HCT116 (cell line): ENCODE data around the gene NOS2. TPM values are rescaled to one million over a fixed set of nuclear protein-coding genes. Genes with fewer than 3 reads are reported as not detected.

Source experiments
- ATAC-seq: fragments of 200-7000 bp; cut with Tn5 transposase; 2 replicates; pipeline ENCODE4 v1.9.1; 2020; ENCODE audit warnings: mild to moderate bottlenecking, moderate library complexity
- BruUV-seq: library from RNA; stranded (reverse); fragments of 400-500 nt; replicated peaks from 2 replicates; lab custom pipeline; 2021; lab: Mats Ljungman, UMichigan
- CTCF ChIA-PET: fragments of 300-600 bp; sonication (Branson Sonifier 250); formaldehyde crosslinking; loops from one replicate; lab custom pipeline; 2021; ENCODE audit warnings: antibody characterized with exemption; lab: Charles Lee
- POLR2A ChIA-PET: fragments of 300-600, 350-600 bp; sonication (Branson Sonifier 250); formaldehyde crosslinking; loops from one replicate; lab custom pipeline; 2021; ENCODE audit warnings: antibody characterized with exemption; lab: Charles Lee
- RAD21 ChIA-PET, 2 experiments: fragments of 300-600 bp; sonication (Branson Sonifier 250); formaldehyde crosslinking; loops; one replicate each; lab custom pipeline; 2023; ENCODE audit warnings: low total read pairs in 2 of 2; ENCODE audit not compliant: uncharacterized antibody in 2 of 2, unreplicated experiment in 2 of 2, low non-redundant PET in 1 of 2; lab: Charles Lee
- DNase-seq: peaks from one replicate; pipeline ENCODE4 v3.0.0-alpha.2; 2010; ENCODE audit warnings: low read depth, low spot score
- H2AFZ ChIP-seq: fragments of 200-600 bp; shearing (Covaris generic), sonication (generic); 2 replicates; pipeline ENCODE4 v1.6.1; 2017; ENCODE audit warnings: low read depth, mixed run types, mixed read lengths, antibody characterized with exemption, low read length; ENCODE audit not compliant: poor library complexity, severe bottlenecking
- H3K27ac ChIP-seq: 2 replicates; pipeline ENCODE4 v1.5.1; 2012; ENCODE audit warnings: low read depth, low read length
- H3K27me3 ChIP-seq: fragments of 200-600 bp; sonication (generic); 2 replicates; pipeline ENCODE4 v1.6.1; 2016; ENCODE audit warnings: mixed run types, low read length, mixed read lengths; ENCODE audit not compliant: insufficient read depth
- H3K36me3 ChIP-seq, 2 experiments: fragments of 200-500 bp in 1 of 2; fragments of 200-600 bp in 1 of 2; sonication (Bioruptor generic) in 1 of 2; sonication (generic) in 1 of 2; 2 replicates each; pipeline versions ENCODE4 v1.5.1 to v1.6.1; 2014 to 2016; ENCODE audit warnings: low read length in 2 of 2, inconsistent platforms in 1 of 2, mixed read lengths in 1 of 2, mixed run types in 1 of 2; ENCODE audit not compliant: insufficient read depth in 2 of 2, control insufficient read depth in 1 of 2
- H3K4me1 ChIP-seq, 2 experiments: fragments of 200-600 bp in 1 of 2; sonication (generic) in 1 of 2; 2 replicates each; pipeline versions ENCODE4 v1.5.1 to v1.6.1; 2012 to 2017; ENCODE audit warnings: low read length in 2 of 2, inconsistent platforms in 1 of 2, mild to moderate bottlenecking in 1 of 2, mixed read lengths in 1 of 2, mixed run types in 1 of 2, moderate library complexity in 1 of 2; ENCODE audit not compliant: insufficient read depth in 2 of 2, control insufficient read depth in 1 of 2
- H3K4me2 ChIP-seq: fragments of 200-600 bp; sonication (generic); 2 replicates; pipeline ENCODE4 v1.6.1; 2017; ENCODE audit warnings: mixed run types, low read length, mixed read lengths
- H3K4me3 ChIP-seq, 2 experiments: fragments of 200-600 bp in 1 of 2; sonication (generic) in 1 of 2; replicated peaks in 1 of 2; 2 replicates each; pipeline ENCODE4 v1.5.1; 2011 to 2016; ENCODE audit warnings: low read length in 2 of 2, control low read depth in 1 of 2, low read depth in 1 of 2, mild to moderate bottlenecking in 1 of 2, mixed read lengths in 1 of 2, mixed run types in 1 of 2
- H3K79me2 ChIP-seq: fragments of 200-600 bp; sonication (generic); 2 replicates; pipeline ENCODE4 v1.6.1; 2017; ENCODE audit warnings: mild to moderate bottlenecking, mixed run types, low read length, moderate library complexity, mixed read lengths; ENCODE audit not compliant: insufficient read depth
- H3K9ac ChIP-seq: fragments of 200-600 bp; sonication (generic); 2 replicates; pipeline ENCODE4 v1.6.1; 2016; ENCODE audit warnings: low read length, mixed read lengths
- H3K9me2 ChIP-seq: fragments of 200-600 bp; sonication (generic), shearing (Covaris generic); 2 replicates; pipeline ENCODE4 v1.6.1; 2017; ENCODE audit warnings: mixed run types, mild to moderate bottlenecking, moderate library complexity; ENCODE audit not compliant: insufficient read depth
- H3K9me3 ChIP-seq, 2 experiments: fragments of 200-500 bp in 1 of 2; fragments of 200-600 bp in 1 of 2; sonication (Bioruptor generic) in 1 of 2; sonication (generic) in 1 of 2; 2 replicates each; pipeline ENCODE4 v1.6.1; 2014 to 2017; ENCODE audit warnings: low read length in 2 of 2, mixed read lengths in 2 of 2, inconsistent platforms in 1 of 2, low read depth in 1 of 2, mild to moderate bottlenecking in 1 of 2, mixed run types in 1 of 2, moderate library complexity in 1 of 2; ENCODE audit not compliant: control insufficient read depth in 1 of 2, insufficient read depth in 1 of 2
- H4K20me1 ChIP-seq: fragments of 200-600 bp; sonication (generic), shearing (Covaris generic); 2 replicates; pipeline ENCODE4 v1.6.1; 2017; ENCODE audit warnings: mixed run types, mild to moderate bottlenecking, moderate library complexity; ENCODE audit not compliant: insufficient read depth
- CBX3 ChIP-seq: IDR thresholded peaks from 2 replicates; pipeline ENCODE4 v1.6.1; 2012; ENCODE audit warnings: low read depth
- CEBPB ChIP-seq: IDR thresholded peaks from 2 replicates; pipeline ENCODE4 v1.6.1; 2012; ENCODE audit warnings: low read depth
- EGR1 ChIP-seq: IDR thresholded peaks from 2 replicates; pipeline ENCODE4 v1.6.1; 2012; ENCODE audit warnings: low read depth
- ELF1 ChIP-seq: IDR thresholded peaks from 2 replicates; pipeline ENCODE4 v1.6.1; 2012; ENCODE audit warnings: low read depth, borderline replicate concordance
- EZH2 ChIP-seq: fragments of 200-600 bp; sonication (generic); IDR thresholded peaks from 2 replicates; pipeline ENCODE4 v1.6.1; 2017; ENCODE audit warnings: antibody characterized with exemption, mixed run types
- EZH2phosphoT487 ChIP-seq: fragments of 200-600 bp; IDR thresholded peaks from 2 replicates; pipeline ENCODE4 v1.6.1; 2018; ENCODE audit warnings: antibody characterized with exemption, borderline replicate concordance
- MAX ChIP-seq: IDR thresholded peaks from 2 replicates; pipeline ENCODE4 v1.6.1; 2012
- POLR2A ChIP-seq: IDR thresholded peaks from 2 replicates; pipeline ENCODE4 v1.7.0; 2011; ENCODE audit warnings: borderline replicate concordance; ENCODE audit not compliant: insufficient read depth, insufficient read length; ENCODE audit errors: extremely low read depth
- POLR2AphosphoS5 ChIP-seq: IDR thresholded peaks from 2 replicates; pipeline ENCODE4 v1.6.1; 2011; ENCODE audit warnings: mild to moderate bottlenecking, low read depth, low read length, moderate library complexity
- RAD21 ChIP-seq: IDR thresholded peaks from 2 replicates; pipeline ENCODE4 v1.6.1; 2012; ENCODE audit warnings: low read depth, mild to moderate bottlenecking
- REST ChIP-seq: IDR thresholded peaks from 2 replicates; pipeline ENCODE4 v1.6.1; 2012; ENCODE audit warnings: low read depth
- SIN3A ChIP-seq: IDR thresholded peaks from 2 replicates; pipeline ENCODE4 v1.6.1; 2012; ENCODE audit warnings: low read depth
- SRF ChIP-seq: IDR thresholded peaks from 2 replicates; pipeline ENCODE4 v1.6.1; 2012; ENCODE audit warnings: low read depth
- TCF7L2 ChIP-seq: IDR thresholded peaks from 2 replicates; pipeline ENCODE4 v1.7.0; 2011; ENCODE audit warnings: borderline replicate concordance, inconsistent platforms; ENCODE audit not compliant: insufficient read depth, insufficient read length; ENCODE audit errors: extremely low read depth
- YY1 ChIP-seq: IDR thresholded peaks from 2 replicates; pipeline ENCODE4 v1.6.1; 2011; ENCODE audit warnings: low read length, low read depth, moderate library complexity, mild to moderate bottlenecking; ENCODE audit not compliant: insufficient replicate concordance; ENCODE audit errors: extremely low read depth
- ZBTB33 ChIP-seq: IDR thresholded peaks from 2 replicates; pipeline ENCODE4 v1.6.1; 2011; ENCODE audit warnings: mild to moderate bottlenecking, low read length, moderate library complexity; ENCODE audit not compliant: insufficient replicate concordance; ENCODE audit errors: extremely low read depth
- ZNF274 ChIP-seq: fragments of 200-500 bp; sonication (Bioruptor generic); IDR thresholded peaks from 2 replicates; pipeline ENCODE4 v1.6.1; 2014; ENCODE audit warnings: mild to moderate bottlenecking, low read depth, low read length, inconsistent platforms
- intact Hi-C: fragments of 100-400 bp; cut with micrococcal nuclease; formaldehyde crosslinking; loops from 2 replicates; pipeline ENCODE4 v1.10.0; 2022
- total RNA-seq: library from RNA; stranded (reverse); gene quantifications from one replicate; pipeline ENCODE4 v1.2.1, GENCODE V29; 2021; ENCODE audit not compliant: unreplicated experiment
- TF ChIP-seq, protein P1 (sequence below): IDR thresholded peaks from 2 replicates; pipeline ENCODE4 v1.6.1; 2012
- TF ChIP-seq, protein P2 (sequence below), 3 experiments: fragments of 200-600 bp in 1 of 3; sonication (generic) in 1 of 3; IDR thresholded peaks in 2 of 3; conservative IDR thresholded peaks in 1 of 3; 2 replicates each; pipeline ENCODE4 v1.5.1; 2012 to 2017; ENCODE audit warnings: low read depth in 2 of 3, low read length in 2 of 3, antibody characterized with exemption in 1 of 3, borderline replicate concordance in 1 of 3, control low read depth in 1 of 3, mild to moderate bottlenecking in 1 of 3, mixed read lengths in 1 of 3, mixed run types in 1 of 3, moderate library complexity in 1 of 3; ENCODE audit not compliant: insufficient read depth in 1 of 3

Gene NOS2
- total RNA-seq, 1 experiment from 2014 or later = 0.07 TPM

DNA sequence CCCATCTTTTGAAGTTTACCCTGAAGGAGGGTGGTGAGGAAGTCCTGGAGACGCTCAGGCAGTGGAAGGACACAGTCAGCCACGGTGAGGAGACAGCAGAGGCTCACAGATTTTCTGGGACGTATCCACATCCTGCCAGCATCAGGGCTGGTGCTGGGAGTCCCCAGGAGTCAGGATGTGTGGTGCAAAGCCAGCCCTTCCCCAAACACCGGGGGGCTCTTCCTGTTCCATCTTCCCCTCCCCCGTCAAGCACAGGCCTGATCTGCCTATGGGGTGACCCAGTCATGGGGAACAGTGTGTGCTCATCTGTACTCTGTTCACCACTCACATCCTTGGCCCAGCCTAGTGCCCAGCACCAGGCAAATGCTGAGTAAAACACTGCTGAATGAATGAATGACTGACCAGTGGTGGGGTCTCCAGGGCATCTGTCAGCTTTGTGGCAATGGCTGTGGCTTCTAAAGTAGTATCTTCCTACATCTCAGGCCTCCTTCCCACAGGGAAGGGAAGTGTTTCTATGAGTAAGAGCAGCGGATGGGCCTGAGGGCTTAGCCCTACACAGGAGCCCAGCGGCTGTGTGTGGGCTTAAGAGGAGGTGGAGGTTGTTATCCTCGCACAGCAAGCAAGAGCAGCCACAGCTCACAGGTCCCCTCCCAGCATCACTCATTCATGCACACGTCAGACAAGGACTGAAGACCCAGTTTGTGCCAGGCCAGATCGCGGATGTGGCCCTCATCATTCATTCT is 23.3 kb downstream of the NOS2 start:
- no peaks in the 10 kb centered on the region; the same call in 1 of the 2 replicates for H3K27me3 ChIP-seq
- no peak for DNase-seq
- H3K9ac ChIP-seq = no peak overlapping the region
- no peaks in the 10 kb centered on the region for H3K9me2 ChIP-seq
- no peak for ATAC-seq
- H3K27ac ChIP-seq = no peak overlapping the region
- H3K4me3 ChIP-seq = no peak overlapping the region
- no peaks in the 10 kb centered on the region for H4K20me1 ChIP-seq
- H3K79me2 ChIP-seq = no peaks in the 10 kb centered on the region
- H3K36me3 ChIP-seq = no peaks in the 10 kb centered on the region
- TF ChIP-seq, protein P1, sequence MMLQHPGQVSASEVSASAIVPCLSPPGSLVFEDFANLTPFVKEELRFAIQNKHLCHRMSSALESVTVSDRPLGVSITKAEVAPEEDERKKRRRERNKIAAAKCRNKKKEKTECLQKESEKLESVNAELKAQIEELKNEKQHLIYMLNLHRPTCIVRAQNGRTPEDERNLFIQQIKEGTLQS = no peak
- TF ChIP-seq ZBTB33 (no peak), SRF (no peak), YY1 (no peak), POLR2A (no peak), MAX (no peak), EGR1 (no peak), RAD21 (no peak), CEBPB (no peak), REST (no peak), EZH2 (no peak), CBX3 (no peak), ZNF274 (no peak), ELF1 (no peak), POLR2AphosphoS5 (no peak), EZH2phosphoT487 (no peak), TCF7L2 (no peak), SIN3A (no peak)
- TF ChIP-seq, protein P2, sequence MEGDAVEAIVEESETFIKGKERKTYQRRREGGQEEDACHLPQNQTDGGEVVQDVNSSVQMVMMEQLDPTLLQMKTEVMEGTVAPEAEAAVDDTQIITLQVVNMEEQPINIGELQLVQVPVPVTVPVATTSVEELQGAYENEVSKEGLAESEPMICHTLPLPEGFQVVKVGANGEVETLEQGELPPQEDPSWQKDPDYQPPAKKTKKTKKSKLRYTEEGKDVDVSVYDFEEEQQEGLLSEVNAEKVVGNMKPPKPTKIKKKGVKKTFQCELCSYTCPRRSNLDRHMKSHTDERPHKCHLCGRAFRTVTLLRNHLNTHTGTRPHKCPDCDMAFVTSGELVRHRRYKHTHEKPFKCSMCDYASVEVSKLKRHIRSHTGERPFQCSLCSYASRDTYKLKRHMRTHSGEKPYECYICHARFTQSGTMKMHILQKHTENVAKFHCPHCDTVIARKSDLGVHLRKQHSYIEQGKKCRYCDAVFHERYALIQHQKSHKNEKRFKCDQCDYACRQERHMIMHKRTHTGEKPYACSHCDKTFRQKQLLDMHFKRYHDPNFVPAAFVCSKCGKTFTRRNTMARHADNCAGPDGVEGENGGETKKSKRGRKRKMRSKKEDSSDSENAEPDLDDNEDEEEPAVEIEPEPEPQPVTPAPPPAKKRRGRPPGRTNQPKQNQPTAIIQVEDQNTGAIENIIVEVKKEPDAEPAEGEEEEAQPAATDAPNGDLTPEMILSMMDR (IDR thresholded peaks at IDR 0.05 in 2 of 3, conservative IDR thresholded peaks at IDR 0.05 in 1 of 3; ENCODE audit: borderline replicate concordance in 1 of 3, insufficient read depth in 1 of 3, low read depth in 2 of 3, low read length in 2 of 3) = no peak
- TF ChIP-seq, all 23 proteins: peak for 0
- Histone ChIP-seq H3K4me1 (peaks cover 0 to 5% of the 10 kb centered on the region in 2 experiments; a peak in 1 of 4 replicates), H2AFZ (no peak overlapping the region), H3K4me2 (no peak overlapping the region), H3K9me3 (no peaks in the 10 kb centered on the region)
- CTCF ChIA-PET = interaction anchor here (0.6 kb wide), 1 partner anchor 148 kb away, joined by 3 read pairs; no protein-coding TSS in a partner anchor
- BruUV-seq = no TSS peak
- POLR2A ChIA-PET = no interaction called here
- intact Hi-C loops = no loop called here
- RAD21 ChIA-PET = no interaction called here
